Inferior parietal cortex (tissue), 1 donor: Measurements from ENCODE around the gene MED15.
"Not testable (repeated sequence)": the region's sequence is repeated elsewhere in the genome, so short reads cannot be mapped to it uniquely, and the experiment has no call there.

Experiments used
- DNase-seq: peaks from one replicate; pipeline ENCODE4 v3.0.0-alpha.2; 2016; ENCODE audit errors: extremely low spot score

The MED15 gene

GRCh38 chr22:20531404-20532201 lies 24.2 kb downstream of the MED15 start:
- DNase-seq = no peak

- no peak for DNase-seq
Measured at GRCh38 chr22:20532256-20532993, 25.0 kb downstream of the MED15 start.

GRCh38 chr22:20533095-20533878 lies 25.9 kb downstream of the MED15 start:
- DNase-seq = no peak

GRCh38 chr22:20533879-20534265 lies 26.5 kb downstream of the MED15 start:
- DNase-seq = no peak

- no peak for DNase-seq
Measured at GRCh38 chr22:20536590-20537324, 29.3 kb downstream of the MED15 start.

GRCh38 chr22:20537325-20537756 lies 29.9 kb downstream of the MED15 start:
- no peak for DNase-seq

- no peak for DNase-seq
Measured at GRCh38 chr22:20537983-20538382, 30.6 kb downstream of the MED15 start.

GRCh38 chr22:20538875-20539274 lies 31.5 kb downstream of the MED15 start:
- DNase-seq = not testable (repeated sequence)

GRCh38 chr22:20542055-20542454 lies 34.6 kb downstream of the MED15 start:
- DNase-seq = no peak

GRCh38 chr22:20542736-20543135 lies 35.3 kb downstream of the MED15 start:
- DNase-seq = no peak

GRCh38 chr22:20545318-20545634 lies 37.9 kb downstream of the MED15 start:
- DNase-seq = not testable (repeated sequence)

GRCh38 chr22:20545681-20546521 lies 38.5 kb downstream of the MED15 start:
- no peak for DNase-seq

- DNase-seq = no peak
Measured at GRCh38 chr22:20546541-20546950, 39.1 kb downstream of the MED15 start.

- DNase-seq = no peak
Measured at GRCh38 chr22:20547029-20547428, 39.6 kb downstream of the MED15 start.

GRCh38 chr22:20548806-20549205 lies 41.4 kb downstream of the MED15 start:
- DNase-seq = no peak

- DNase-seq = no peak
Measured at GRCh38 chr22:20549232-20549841, 41.9 kb downstream of the MED15 start.

- DNase-seq = no peak
Measured at GRCh38 chr22:20550057-20550817, 42.8 kb downstream of the MED15 start.

- peak; percentile 59 for DNase-seq
Measured at GRCh38 chr22:20550851-20551744, 43.7 kb downstream of the MED15 start.
